CD8-positive, alpha-beta memory T cell (primary cell): ENCODE results near the gene ZP4. TPM values are rescaled to one million over a fixed set of nuclear protein-coding genes. Genes with fewer than 3 reads are reported as not detected.
"Not testable (repeated sequence)": the region's sequence is repeated elsewhere in the genome, so short reads cannot be mapped to it uniquely, and the experiment has no call there.

ENCODE experiments used
- CTCF ChIA-PET: fragments of 350-600 bp; sonication (Branson Sonifier 250); formaldehyde crosslinking; loops from one replicate; lab custom pipeline; 2021; ENCODE audit warnings: antibody characterized with exemption; lab: Charles Lee
- POLR2A ChIA-PET: fragments of 350-600 bp; sonication (Branson Sonifier 250); formaldehyde crosslinking; loops from one replicate; lab custom pipeline; 2021; ENCODE audit warnings: antibody characterized with exemption; lab: Charles Lee
- DNase-seq, 5 donors: peaks; one replicate each; pipeline versions ENCODE4 v3.0.0 to v3.0.0-alpha.2; 2020 to 2022; ENCODE audit warnings: mixed read lengths in 1 of 5
- H3K27ac ChIP-seq: one replicate; pipeline ENCODE4 v1.7.0; 2013; ENCODE audit warnings: low read depth, mild to moderate bottlenecking, low read length, moderate library complexity
- H3K27me3 ChIP-seq: 2 replicates; pipeline ENCODE4 v1.7.0; 2013; ENCODE audit warnings: low read length, mild to moderate bottlenecking; ENCODE audit not compliant: insufficient read depth, poor library complexity, severe bottlenecking
- H3K36me3 ChIP-seq: 2 replicates; pipeline ENCODE4 v1.7.0; 2013; ENCODE audit warnings: mild to moderate bottlenecking, low read length, moderate library complexity; ENCODE audit not compliant: insufficient read depth
- H3K4me1 ChIP-seq: 2 replicates; pipeline ENCODE4 v1.7.0; 2013; ENCODE audit warnings: mild to moderate bottlenecking, low read length, moderate library complexity; ENCODE audit not compliant: insufficient read depth
- H3K4me3 ChIP-seq: 2 replicates; pipeline ENCODE4 v1.7.0; 2013; ENCODE audit warnings: mild to moderate bottlenecking, low read length
- H3K9me3 ChIP-seq: 2 replicates; pipeline ENCODE4 v1.7.0; 2013; ENCODE audit warnings: mild to moderate bottlenecking, low read length
- H3K27ac Mint-ChIP-seq, 8 donors: one replicate each; pipeline ENCODE4 v1.8.0; 2020 to 2021; ENCODE audit warnings: mixed read lengths in 8 of 8, mild to moderate bottlenecking in 6 of 8, inconsistent platforms in 3 of 8, moderate library complexity in 3 of 8
- H3K27me3 Mint-ChIP-seq, 2 donors: one replicate each; pipeline ENCODE4 v1.8.0; 2020 to 2021; ENCODE audit warnings: mixed read lengths in 2 of 2, mild to moderate bottlenecking in 1 of 2, moderate library complexity in 1 of 2
- H3K36me3 Mint-ChIP-seq, 3 donors: one replicate each; pipeline ENCODE4 v1.8.0; 2020 to 2021; ENCODE audit warnings: mixed read lengths in 3 of 3, inconsistent platforms in 1 of 3, mild to moderate bottlenecking in 1 of 3
- H3K4me1 Mint-ChIP-seq, 3 donors: one replicate each; pipeline ENCODE4 v1.8.0; 2020 to 2021; ENCODE audit warnings: mixed read lengths in 3 of 3, inconsistent platforms in 1 of 3, mild to moderate bottlenecking in 1 of 3
- H3K4me3 Mint-ChIP-seq, 7 donors: one replicate each; pipeline ENCODE4 v1.8.0; 2020 to 2021; ENCODE audit warnings: mixed read lengths in 7 of 7, mild to moderate bottlenecking in 6 of 7, moderate library complexity in 4 of 7, inconsistent platforms in 2 of 7
- H3K9me3 Mint-ChIP-seq, 5 donors: one replicate each; pipeline ENCODE4 v1.8.0; 2020 to 2022; ENCODE audit warnings: mixed read lengths in 5 of 5, mild to moderate bottlenecking in 3 of 5, moderate library complexity in 2 of 5, inconsistent platforms in 1 of 5
- polyA plus RNA-seq: library from polyadenylated mRNA; unstranded; fragments of 300-500 nt; fragmentation: Illumina TruSeq; gene quantifications from one replicate; pipeline ENCODE4 v1.2.3, GENCODE V29; 2021
- total RNA-seq, 2 experiments: library from RNA; stranded (reverse); gene quantifications; one replicate each; pipeline ENCODE4 v1.2.3, GENCODE V29; 2021

Gene ZP4
- total and polyA plus RNA-seq, 3 experiments from 2014 or later = not detected

DNA sequence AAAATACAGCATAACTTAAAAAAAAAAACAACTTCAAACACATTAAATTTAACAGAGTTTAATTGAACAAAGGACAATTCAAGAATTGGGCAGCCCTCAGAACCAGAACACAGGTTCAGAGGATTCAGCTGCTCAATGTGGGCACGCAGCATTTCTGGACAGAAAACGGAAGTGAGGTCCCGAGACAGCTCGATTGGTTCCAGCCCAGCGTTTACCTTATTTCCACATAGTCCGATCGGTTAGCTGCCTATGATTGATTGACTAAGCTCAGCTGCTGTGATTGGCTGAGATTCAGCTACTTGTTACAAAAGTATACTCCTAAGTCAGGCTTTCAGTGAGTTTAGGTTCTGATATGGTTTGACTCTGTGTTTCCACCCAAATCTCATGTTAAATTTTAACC is 33.3 kb downstream of the ZP4 start:
- Mint-ChIP-seq H3K27me3 (no peaks in the 10 kb centered on the region), H3K9me3 (peaks cover 0 to 2% (median 0%) of the 10 kb centered on the region in 5 donors), H3K27ac (no peak overlapping the region), H3K4me3 (no peak overlapping the region), H3K36me3 (no peaks in the 10 kb centered on the region), H3K4me1 (no peaks in the 10 kb centered on the region)
- H3K4me3 ChIP-seq = no peak overlapping the region
- ChIA-PET CTCF (no interaction called here), POLR2A (no interaction called here)
- no peaks in the 10 kb centered on the region for H3K9me3 ChIP-seq
- no peak overlapping the region for H3K27ac ChIP-seq
- H3K27me3 ChIP-seq = no peaks in the 10 kb centered on the region
- no peak for DNase-seq
- H3K4me1 ChIP-seq = no peaks in the 10 kb centered on the region
- no peaks in the 10 kb centered on the region for H3K36me3 ChIP-seq

DNA sequence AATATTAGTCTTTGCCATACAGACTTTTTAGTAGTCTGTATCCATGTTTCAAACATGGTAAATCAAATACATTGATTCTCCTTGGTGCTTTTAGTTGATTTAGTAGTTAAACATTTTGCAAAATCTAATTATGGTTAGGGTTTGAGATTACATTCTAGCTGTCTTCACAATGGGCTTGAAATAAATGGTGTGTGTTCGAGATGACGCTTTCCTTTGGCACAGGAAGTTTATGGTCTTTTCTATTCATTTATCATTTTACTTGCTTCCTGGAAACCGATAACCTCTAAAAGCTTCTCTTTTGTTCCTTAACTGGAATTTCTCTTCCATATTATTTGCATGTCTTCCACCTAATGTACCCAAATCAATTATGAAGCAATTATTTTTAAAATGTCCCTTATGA is 38.4 kb downstream of the ZP4 start:
- no peak overlapping the region for H3K4me3 ChIP-seq
- H3K36me3 Mint-ChIP-seq = no peaks in the 10 kb centered on the region
- H3K27me3 Mint-ChIP-seq = no peaks in the 10 kb centered on the region
- ChIA-PET CTCF (no interaction called here), POLR2A (no interaction called here)
- H3K9me3 Mint-ChIP-seq = peaks cover 0 to 3% (median 2%) of the 10 kb centered on the region in 5 donors
- H3K4me1 Mint-ChIP-seq = no peaks in the 10 kb centered on the region
- DNase-seq = no peak
- no peaks in the 10 kb centered on the region for H3K27me3 ChIP-seq
- H3K4me1 ChIP-seq = no peaks in the 10 kb centered on the region
- H3K4me3 Mint-ChIP-seq = no peak overlapping the region
- H3K9me3 ChIP-seq = no peaks in the 10 kb centered on the region
- H3K36me3 ChIP-seq = no peaks in the 10 kb centered on the region
- H3K27ac ChIP-seq = no peak overlapping the region
- H3K27ac Mint-ChIP-seq = no peak overlapping the region

DNA sequence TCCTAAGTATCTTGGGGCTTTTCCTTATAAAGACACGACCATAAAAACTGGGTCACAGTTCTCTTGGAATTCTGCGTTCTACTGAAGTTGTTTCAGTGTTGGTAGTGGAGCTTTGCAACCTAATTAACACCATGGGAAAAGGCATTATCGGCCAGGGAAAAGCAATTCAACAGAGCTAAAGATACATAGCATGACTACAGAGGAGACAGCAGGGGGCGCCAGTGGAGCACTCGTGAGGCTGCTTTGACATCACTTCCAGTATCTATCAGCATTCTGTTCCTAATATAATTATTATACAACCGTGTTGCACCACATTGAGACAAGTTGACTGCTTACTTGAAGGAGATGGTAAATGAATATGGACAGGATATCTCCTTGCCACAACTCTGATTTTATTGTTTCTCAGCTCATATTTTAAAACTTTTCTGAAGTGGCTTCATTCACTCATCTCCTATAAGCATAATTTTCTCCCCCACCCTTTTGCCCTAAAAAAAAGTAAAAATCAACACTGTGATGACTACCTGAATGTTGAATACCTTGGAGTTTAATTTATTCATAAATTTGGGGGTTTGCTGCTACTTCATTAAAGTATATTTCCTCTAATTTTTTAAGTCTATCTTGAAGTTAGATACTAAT is 39.4 kb downstream of the ZP4 start:
- H3K9me3 Mint-ChIP-seq = peaks cover 0 to 3% (median 2%) of the 10 kb centered on the region in 5 donors
- POLR2A ChIA-PET = no interaction called here
- Histone ChIP-seq H3K36me3 (no peaks in the 10 kb centered on the region), H3K9me3 (no peaks in the 10 kb centered on the region), H3K4me1 (no peaks in the 10 kb centered on the region), H3K4me3 (no peak overlapping the region), H3K27ac (no peak overlapping the region), H3K27me3 (no peaks in the 10 kb centered on the region)
- H3K4me1 Mint-ChIP-seq = no peaks in the 10 kb centered on the region
- no peaks in the 10 kb centered on the region for H3K36me3 Mint-ChIP-seq
- no peak overlapping the region for H3K4me3 Mint-ChIP-seq
- no peak overlapping the region for H3K27ac Mint-ChIP-seq
- no peaks in the 10 kb centered on the region for H3K27me3 Mint-ChIP-seq
- CTCF ChIA-PET = no interaction called here
- no peak for DNase-seq

DNA sequence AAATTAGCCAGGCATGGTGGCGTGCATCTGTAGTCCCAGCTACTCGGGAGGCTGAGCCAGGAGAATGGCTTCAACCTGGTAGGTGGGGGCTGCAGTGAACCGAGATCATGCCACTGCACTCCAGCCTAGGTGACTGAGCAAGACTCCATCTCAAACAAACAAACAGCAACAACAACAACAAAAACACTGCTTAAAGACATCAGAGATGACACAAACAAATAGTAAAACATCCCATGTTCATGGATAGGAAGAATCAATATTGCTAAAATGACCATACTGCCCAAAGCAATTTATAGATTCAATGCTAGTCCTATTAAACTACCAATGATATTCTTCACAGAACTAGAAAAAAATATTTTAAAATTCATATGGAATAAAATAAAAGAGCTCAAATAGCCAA is 47.2 kb downstream of the ZP4 start:
- H3K4me1 ChIP-seq, CTCF ChIA-PET, H3K9me3 ChIP-seq, POLR2A ChIA-PET, H3K27ac ChIP-seq, H3K27me3 ChIP-seq, DNase-seq, H3K27ac Mint-ChIP-seq, H3K4me3 ChIP-seq, H3K36me3 ChIP-seq, H3K27me3 Mint-ChIP-seq, H3K36me3 Mint-ChIP-seq, H3K4me3 Mint-ChIP-seq, H3K4me1 Mint-ChIP-seq: not testable (repeated sequence)
- H3K9me3 Mint-ChIP-seq = peaks cover 0 to 11% (median 4%) of the 10 kb centered on the region in 5 donors

DNA sequence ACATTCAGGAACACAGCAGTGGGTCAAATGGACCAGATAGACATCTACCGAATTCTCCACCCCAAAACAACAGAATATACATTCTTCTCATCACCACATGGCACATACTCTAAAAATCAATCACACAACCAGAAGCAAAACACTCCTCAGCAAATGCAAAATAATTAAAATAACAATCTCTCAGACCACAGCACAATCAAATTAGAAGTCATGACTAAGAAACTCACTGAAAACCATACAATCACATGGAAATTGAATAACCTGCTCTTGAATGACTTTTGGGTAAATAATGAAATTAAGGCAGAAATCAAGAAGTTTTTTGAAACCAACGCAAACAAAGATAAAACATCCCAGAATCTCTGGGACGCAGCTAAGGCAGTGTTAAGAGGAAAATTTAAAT is 49.2 kb downstream of the ZP4 start:
- Mint-ChIP-seq H3K4me3 (no peak overlapping the region), H3K27me3 (no peaks in the 10 kb centered on the region), H3K36me3 (no peaks in the 10 kb centered on the region), H3K9me3 (peaks cover 0 to 11% (median 5%) of the 10 kb centered on the region in 5 donors), H3K27ac (no peak overlapping the region), H3K4me1 (no peaks in the 10 kb centered on the region)
- Histone ChIP-seq H3K4me3 (no peak overlapping the region), H3K27me3 (no peaks in the 10 kb centered on the region), H3K4me1 (no peaks in the 10 kb centered on the region), H3K27ac (no peak overlapping the region), H3K36me3 (no peaks in the 10 kb centered on the region), H3K9me3 (no peaks in the 10 kb centered on the region)
- ChIA-PET CTCF (no interaction called here), POLR2A (no interaction called here)
- DNase-seq = no peak

DNA sequence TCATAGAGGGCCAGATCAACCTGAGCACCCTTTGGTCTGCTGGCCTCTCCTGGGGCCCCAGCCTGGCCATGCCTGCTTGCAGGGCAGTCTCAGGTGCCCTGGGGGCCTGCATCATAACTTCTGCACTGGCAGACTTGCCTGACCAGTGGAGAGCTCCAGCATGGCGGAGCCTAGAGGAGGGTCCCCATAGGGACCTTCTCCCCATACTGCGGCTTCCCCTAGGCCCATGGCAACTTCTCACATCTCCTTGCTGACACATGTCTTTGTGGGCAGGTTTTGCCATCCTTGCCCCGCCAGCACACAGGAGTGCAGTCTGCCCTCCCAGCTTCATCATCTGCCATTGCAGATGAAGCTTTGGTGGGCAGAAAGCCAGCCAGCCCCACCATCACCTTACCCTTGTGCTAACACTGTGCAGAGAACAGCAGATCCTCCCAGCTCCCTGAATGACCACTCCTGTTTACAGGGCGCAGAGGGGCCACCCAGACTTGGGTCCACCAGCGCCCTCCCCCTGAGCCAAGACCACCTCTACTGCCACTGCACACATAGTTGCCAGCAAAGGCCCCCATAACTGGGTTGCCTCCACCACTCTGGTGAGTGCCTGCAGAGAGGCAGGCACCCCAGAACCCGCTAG is 51.7 kb downstream of the ZP4 start:
- Mint-ChIP-seq H3K27ac (no peak overlapping the region), H3K4me1 (no peaks in the 10 kb centered on the region), H3K27me3 (no peaks in the 10 kb centered on the region), H3K36me3 (no peaks in the 10 kb centered on the region), H3K4me3 (no peak overlapping the region), H3K9me3 (peaks cover 0 to 8% (median 7%) of the 10 kb centered on the region in 5 donors)
- no peak overlapping the region for H3K4me3 ChIP-seq
- CTCF ChIA-PET = no interaction called here
- POLR2A ChIA-PET = no interaction called here
- DNase-seq = no peak
- no peaks in the 10 kb centered on the region for H3K9me3 ChIP-seq
- no peak overlapping the region for H3K27ac ChIP-seq
- no peaks in the 10 kb centered on the region for H3K36me3 ChIP-seq
- H3K27me3 ChIP-seq = no peaks in the 10 kb centered on the region
- no peaks in the 10 kb centered on the region for H3K4me1 ChIP-seq

DNA sequence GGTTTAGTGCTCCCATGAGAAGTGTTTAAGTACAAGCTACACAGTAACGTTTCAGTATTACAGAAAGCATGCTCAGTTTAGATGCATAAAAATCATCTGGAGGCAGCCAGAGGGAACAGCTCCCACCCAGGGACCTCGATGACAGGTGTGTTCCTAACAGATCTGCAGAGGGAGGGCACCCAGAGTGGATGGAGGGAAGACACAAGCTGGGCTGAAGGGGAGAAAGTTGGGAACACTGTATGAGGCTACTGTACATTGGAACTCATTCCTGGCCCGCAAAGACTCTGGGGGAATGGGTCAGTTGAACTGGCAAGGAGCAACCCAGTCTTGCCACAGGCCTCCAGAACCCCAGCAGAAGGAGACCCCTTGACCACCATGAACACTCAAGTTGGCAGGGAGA is 52.4 kb downstream of the ZP4 start:
- Mint-ChIP-seq H3K27ac (peak overlapping the region in 1 of 8 donors; percentile 77), H3K4me1 (no peaks in the 10 kb centered on the region), H3K9me3 (peaks cover 0 to 8% (median 7%) of the 10 kb centered on the region in 5 donors), H3K27me3 (no peaks in the 10 kb centered on the region), H3K36me3 (no peaks in the 10 kb centered on the region), H3K4me3 (no peak overlapping the region)
- DNase-seq = no peak
- no peaks in the 10 kb centered on the region for H3K4me1 ChIP-seq
- ChIA-PET CTCF (no interaction called here), POLR2A (no interaction called here)
- no peaks in the 10 kb centered on the region for H3K36me3 ChIP-seq
- no peak overlapping the region for H3K4me3 ChIP-seq
- no peak overlapping the region for H3K27ac ChIP-seq
- no peaks in the 10 kb centered on the region for H3K9me3 ChIP-seq
- H3K27me3 ChIP-seq = no peaks in the 10 kb centered on the region

DNA sequence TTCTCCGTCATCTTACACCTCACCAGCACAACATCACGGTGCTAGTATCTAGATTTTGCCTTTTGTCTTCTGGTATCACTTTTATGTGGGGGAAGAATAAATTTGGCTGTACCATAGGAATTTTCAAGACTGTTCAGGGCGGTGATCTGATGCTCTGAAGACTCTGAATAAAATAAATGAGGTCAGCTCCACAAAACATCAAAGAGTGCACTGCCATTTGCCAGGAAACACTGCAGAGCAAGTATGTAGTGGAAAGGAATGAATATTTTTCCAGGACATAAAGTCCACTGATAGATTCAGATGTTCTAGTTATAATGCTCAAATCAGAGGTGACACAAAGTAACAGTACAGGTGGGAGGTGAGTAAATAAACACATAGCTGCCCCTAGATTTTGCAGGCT is 56.3 kb downstream of the ZP4 start:
- Mint-ChIP-seq H3K4me1 (no peaks in the 10 kb centered on the region), H3K27me3 (no peaks in the 10 kb centered on the region), H3K9me3 (peaks cover 0 to 4% (median 2%) of the 10 kb centered on the region in 5 donors), H3K27ac (no peak overlapping the region), H3K36me3 (no peaks in the 10 kb centered on the region), H3K4me3 (no peak overlapping the region)
- Histone ChIP-seq H3K4me1 (no peaks in the 10 kb centered on the region), H3K36me3 (no peaks in the 10 kb centered on the region), H3K27ac (no peak overlapping the region), H3K9me3 (no peaks in the 10 kb centered on the region), H3K4me3 (no peak overlapping the region), H3K27me3 (no peaks in the 10 kb centered on the region)
- ChIA-PET CTCF (no interaction called here), POLR2A (no interaction called here)
- DNase-seq = no peak
